Activated CD4-positive, alpha-beta T cell treated with anti-CD3 and anti-CD28 coated beads, Interleukin-10, Interleukin-2, amounts not matched to agents 100 ng/mL and 50 ng/mL, durations not matched to agents 16 hours and 8 hours (primary cell): ENCODE data around the gene TAGLN2.
A peak's percentile ranks its signal among the peaks of the same experiment; 100 is the strongest.

Experiments
- DNase-seq: peaks from one replicate; pipeline ENCODE4 v3.0.0-alpha.2; 2020

Gene TAGLN2

DNA sequence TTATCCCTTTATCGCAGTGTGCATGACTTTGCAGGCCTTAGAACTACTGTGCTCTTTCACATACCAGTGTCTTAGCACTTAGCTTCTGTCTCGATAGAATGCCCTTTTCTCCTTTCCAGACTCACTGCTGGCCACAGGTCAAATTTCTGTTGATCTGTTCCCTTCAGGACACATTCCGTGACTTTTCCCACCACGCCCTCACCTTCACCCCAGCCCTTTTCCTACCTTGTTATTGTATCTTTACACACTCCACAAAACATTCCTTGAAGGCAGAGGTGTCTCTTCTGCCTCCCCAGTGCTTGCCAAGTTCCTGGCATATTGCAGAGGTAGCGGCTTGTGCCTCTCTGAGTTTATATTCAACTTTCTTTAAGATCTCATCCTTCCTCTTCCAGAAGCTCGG, 23.8 kb upstream of the TAGLN2 start:
- no peak for DNase-seq

- DNase-seq = no peak
Measured at GRCh38 chr1:159947942-159948341, 22.6 kb upstream of the TAGLN2 start.

DNA sequence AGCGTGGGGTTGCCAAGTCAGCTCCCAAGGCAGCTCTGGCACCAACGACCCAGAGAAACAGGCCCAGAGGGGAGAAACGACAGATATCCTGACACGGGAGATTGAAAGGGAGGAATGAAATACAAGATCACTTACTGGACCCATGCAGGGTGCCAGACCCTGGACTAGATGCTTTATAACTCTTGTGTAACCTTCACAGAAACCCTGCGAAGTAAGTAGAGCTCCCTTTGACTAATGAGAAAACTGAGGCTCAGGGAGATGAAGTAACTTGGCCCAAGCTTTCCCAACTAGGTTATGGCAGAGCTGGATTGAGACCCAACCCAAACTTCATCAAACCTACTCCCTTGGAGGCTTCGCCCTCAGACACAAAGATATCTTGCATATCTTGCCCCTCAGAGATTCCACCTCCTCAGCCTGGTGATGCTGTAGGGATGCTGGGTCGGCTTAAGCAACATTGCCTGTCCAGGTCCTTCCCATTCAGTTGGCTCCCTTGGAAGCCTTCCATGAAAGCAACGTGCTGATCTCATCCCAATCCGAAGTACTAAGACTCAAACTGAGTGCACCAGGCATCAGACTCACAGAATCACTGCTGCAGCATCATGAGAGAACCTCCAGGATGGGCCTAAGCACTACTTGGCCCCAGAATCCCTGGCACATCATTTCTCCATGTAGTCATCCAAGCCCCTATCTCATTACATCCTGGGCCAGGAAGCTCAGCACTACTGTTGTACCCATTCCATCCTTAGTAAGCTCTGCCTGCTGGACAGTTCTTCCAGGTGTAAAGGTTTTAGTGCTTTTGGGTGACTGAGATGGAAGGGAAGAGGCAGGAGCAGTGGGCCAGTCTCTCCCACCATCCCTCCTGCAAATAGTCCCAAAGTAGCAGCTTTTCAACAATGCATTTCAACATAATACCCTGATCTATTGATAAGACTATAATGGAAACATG, 21.2 kb upstream of the TAGLN2 start:
- no peak for DNase-seq

DNA sequence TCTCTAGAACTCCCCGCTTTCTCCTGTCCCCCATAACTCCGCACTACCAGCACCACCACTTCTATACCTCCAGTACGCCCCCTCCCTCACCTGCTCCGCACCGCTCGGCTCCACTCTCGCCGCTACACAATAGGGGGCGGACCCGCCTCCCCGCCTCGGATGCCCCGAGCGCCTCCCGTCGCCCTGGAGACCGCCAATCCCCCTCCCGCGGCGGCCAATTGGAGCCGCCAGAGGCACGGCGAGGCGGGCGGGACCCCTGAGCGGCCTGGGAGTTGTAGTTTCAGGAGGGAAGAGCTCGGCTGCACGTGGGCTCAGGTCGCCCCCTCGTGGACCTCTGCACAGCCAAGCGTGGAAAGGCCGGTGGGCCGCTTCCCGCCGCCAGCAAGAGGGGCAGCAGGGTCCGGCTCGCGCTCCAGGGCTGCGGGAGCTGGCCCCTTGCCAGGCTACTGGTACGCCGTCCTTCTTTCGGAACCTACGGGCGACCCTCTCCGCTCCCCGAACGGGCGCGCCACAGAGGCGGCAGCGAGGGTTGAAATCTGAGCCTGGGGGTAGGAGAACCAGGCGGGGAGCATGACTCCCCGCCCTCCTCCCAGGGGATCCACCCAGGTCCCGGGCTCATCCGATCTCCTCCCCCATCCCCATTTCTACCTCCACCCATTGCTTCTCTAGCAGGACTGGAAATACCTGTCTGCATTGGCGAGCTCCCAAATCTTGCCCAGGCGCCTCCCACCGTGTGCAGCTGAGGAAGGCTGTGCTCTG, 20.4 kb upstream of the TAGLN2 start, which contains the start of gene IGSF9:
Gene IGSF9 (minus strand): TSS at position 131 of the 759 bp plus-strand sequence. CDS start 2,159 bp downstream, outside the sequence.
- DNase-seq = peak; percentile 58

DNA sequence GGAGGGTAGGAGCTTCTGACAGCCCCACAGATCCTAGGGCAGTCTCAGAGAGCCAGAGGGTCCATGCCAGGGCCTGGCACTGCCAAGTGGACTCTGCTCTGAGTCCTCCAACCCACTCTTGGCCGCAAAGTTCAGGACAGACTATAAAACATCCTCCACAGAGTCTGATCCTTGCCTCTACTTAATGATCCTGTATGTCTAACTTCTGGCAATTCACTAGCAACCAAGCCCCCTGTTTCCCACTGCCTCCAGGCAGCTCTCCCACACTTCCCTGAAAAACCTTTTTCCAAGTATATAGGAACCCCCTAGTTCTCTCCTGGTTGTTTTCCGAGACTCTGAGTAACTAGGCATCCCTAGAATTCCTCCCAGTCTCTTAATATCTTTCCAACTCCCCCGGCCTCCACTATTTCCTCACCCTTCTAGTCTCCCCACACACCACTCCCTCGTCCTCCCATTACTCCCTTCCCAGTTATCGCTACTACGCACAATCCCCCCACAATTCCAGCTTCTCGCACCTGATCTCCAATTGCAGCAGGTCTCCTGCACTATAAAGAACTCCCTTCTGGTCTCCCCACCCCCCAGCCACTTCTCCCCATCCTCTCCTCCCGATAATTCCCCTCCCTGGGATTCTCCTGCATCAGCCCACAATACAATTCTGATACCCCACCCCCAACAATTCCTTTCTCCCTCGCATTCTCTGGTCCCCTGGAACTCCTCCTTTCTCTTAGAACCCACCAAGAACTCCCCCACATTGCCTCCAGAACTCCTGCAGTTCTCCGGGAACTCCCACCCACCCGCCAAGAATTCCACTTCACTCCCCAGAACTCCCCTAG, 19.5 kb upstream of the TAGLN2 start:
- no peak for DNase-seq

GRCh38 chr1:159943908-159944622, 18.8 kb upstream of the TAGLN2 start:
- DNase-seq = no peak

- no peak for DNase-seq
Measured at GRCh38 chr1:159943278-159943640, 18.0 kb upstream of the TAGLN2 start.

- no peak for DNase-seq
Measured at GRCh38 chr1:159942632-159943277, 17.4 kb upstream of the TAGLN2 start.

DNA sequence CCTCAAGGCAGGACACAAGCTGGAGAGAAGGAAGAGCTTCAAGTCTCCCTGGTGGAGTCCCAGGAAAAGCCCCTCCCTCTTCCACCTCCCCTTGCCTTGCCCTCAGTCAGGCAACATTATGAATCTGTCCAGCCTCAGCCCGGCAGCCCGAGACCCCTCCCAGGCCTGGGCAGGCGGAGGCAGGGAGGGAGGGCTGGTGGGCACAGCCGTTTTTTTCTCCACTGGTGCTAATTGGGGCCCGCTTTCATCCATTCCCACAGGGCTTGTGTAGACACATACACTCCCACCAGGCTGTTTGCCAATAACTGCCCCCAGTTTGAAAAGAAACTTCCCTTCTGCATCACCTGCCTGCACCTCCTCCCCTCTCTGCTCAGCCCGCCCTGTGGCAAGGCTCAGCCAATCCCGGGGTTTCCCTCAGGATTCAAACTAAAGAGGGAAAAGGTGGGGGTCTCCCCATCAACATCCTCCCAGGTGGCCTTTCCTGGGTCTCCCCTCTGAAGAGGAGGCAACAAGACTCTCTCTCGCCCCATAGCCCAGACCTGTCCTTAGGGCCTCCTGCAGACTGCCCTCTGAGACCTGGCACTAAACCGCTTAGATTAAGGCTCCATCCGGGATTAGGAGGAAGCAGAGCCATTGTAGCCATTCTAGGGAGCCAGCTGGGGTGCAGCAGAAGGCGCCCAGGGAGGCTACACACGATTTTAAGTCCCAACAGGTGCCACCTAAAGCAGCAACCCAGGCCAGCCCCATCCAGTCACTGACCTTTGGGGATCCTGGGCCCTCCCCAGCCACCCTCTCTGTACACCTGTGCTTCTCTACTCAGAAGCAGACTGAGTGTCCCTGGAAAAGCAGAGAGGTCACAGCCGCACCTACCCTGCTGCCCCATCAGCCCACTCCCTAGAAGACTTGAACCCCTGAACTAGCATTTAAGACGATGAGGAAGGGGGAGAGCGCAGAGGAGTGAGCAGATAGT, 16.6 kb upstream of the TAGLN2 start:
- DNase-seq = no peak

GRCh38 chr1:159941141-159941540, 15.8 kb upstream of the TAGLN2 start:
- no peak for DNase-seq

DNA sequence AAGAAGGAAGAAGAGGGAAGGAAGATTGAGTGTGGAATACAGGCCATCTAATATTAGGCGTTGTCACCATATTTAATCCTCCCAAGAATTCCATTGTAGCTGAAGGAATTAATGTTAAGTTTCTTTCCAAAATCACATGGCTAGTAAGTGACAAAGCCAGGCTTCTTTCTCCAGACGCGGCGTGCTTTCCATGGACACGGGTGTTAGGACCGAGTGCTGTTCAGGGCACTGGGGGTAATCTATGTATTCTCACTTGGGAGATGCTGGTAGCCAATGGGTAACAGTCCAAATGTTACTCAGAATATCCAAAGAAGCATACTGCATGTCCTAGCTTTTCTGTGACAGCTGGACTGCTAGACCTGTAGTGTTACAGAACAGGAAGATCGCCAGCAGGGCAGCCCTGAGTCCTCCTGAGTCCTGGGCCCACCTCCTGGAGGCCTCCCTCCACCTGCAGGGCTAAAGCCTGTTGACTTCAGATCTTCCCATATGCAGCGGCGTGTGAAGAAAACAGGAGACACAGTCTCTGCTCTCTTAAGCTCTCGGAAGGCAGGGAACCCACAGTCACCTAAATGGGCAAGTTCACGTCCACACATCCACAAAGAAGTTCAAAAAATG, 14.8 kb upstream of the TAGLN2 start:
- no peak for DNase-seq

GRCh38 chr1:159939678-159940002, 14.3 kb upstream of the TAGLN2 start:
- no peak for DNase-seq

- DNase-seq = no peak
Measured at GRCh38 chr1:159938905-159939677, 13.8 kb upstream of the TAGLN2 start.

GRCh38 chr1:159938211-159938852, 13.0 kb upstream of the TAGLN2 start:
- peak; percentile 57 for DNase-seq

GRCh38 chr1:159937054-159937750, 11.9 kb upstream of the TAGLN2 start:
- no peak for DNase-seq

- DNase-seq = peak; percentile 84
Measured at GRCh38 chr1:159936273-159936904, 11.1 kb upstream of the TAGLN2 start.

GRCh38 chr1:159935719-159936272, 10.5 kb upstream of the TAGLN2 start:
- no peak for DNase-seq
